Subcutaneous adipose tissue (tissue), 4 donors: ENCODE results near the gene GSTT4. TPM values are rescaled to one million over a fixed set of nuclear protein-coding genes. Genes with fewer than 3 reads are reported as not detected.

Experiments
- total RNA-seq, 4 donors: library from RNA; depleted of rRNA; stranded (reverse); fragments of >200 nt; gene quantifications; one replicate each; pipeline ENCODE4 v1.1.0, GENCODE V29; 2016
- TF ChIP-seq, protein P1 (sequence below): fragments of 450-650 bp; IDR thresholded peaks from one replicate; pipeline ENCODE4 v1.5.1; 2016; ENCODE audit warnings: low read depth, mild to moderate bottlenecking, control low read depth, antibody characterized with exemption, moderate library complexity

Gene GSTT4
- total RNA-seq, 4 donors from 2014 or later = not detected

DNA sequence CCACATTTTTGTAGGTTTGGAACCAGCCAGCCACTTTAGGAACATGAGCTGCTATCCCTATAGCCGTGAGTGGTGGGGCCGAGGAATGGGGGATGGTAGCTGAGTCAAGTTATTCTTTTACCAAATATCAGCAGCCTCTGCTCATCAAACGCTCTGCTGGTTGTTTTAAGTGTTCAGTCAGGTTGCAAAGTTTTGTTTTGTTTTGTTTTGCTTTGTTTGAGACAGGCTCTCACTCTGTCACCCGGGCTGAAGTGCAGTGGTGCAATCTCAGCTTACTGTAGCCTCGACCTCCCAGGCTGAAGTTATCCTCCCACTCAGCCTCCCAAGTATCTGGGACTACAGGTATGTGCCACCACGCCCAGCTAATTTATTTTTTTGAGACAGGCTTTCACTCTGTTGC is 20.2 kb upstream of the GSTT4 start:
- TF ChIP-seq, protein P1, sequence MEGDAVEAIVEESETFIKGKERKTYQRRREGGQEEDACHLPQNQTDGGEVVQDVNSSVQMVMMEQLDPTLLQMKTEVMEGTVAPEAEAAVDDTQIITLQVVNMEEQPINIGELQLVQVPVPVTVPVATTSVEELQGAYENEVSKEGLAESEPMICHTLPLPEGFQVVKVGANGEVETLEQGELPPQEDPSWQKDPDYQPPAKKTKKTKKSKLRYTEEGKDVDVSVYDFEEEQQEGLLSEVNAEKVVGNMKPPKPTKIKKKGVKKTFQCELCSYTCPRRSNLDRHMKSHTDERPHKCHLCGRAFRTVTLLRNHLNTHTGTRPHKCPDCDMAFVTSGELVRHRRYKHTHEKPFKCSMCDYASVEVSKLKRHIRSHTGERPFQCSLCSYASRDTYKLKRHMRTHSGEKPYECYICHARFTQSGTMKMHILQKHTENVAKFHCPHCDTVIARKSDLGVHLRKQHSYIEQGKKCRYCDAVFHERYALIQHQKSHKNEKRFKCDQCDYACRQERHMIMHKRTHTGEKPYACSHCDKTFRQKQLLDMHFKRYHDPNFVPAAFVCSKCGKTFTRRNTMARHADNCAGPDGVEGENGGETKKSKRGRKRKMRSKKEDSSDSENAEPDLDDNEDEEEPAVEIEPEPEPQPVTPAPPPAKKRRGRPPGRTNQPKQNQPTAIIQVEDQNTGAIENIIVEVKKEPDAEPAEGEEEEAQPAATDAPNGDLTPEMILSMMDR = no peak

DNA sequence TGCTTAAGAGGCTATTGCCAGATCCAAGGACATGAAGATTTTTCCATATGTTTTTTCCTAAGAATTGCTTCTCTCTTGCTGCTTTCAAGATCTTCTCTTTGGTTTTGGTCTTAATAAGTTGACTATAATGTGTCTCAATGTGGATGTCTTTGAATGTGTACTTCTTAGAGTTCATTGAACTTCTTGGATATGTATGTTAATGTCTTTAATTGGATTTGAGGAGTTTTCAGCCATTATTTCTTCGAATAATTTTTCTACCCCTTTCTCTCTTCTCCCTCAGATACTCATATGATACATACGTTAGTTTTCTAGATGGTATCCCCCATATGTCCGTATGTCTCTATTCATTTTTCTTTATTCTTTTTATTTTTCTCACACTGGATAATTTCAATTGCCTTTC is 19.1 kb upstream of the GSTT4 start:
- TF ChIP-seq, protein P1 = no peak

DNA sequence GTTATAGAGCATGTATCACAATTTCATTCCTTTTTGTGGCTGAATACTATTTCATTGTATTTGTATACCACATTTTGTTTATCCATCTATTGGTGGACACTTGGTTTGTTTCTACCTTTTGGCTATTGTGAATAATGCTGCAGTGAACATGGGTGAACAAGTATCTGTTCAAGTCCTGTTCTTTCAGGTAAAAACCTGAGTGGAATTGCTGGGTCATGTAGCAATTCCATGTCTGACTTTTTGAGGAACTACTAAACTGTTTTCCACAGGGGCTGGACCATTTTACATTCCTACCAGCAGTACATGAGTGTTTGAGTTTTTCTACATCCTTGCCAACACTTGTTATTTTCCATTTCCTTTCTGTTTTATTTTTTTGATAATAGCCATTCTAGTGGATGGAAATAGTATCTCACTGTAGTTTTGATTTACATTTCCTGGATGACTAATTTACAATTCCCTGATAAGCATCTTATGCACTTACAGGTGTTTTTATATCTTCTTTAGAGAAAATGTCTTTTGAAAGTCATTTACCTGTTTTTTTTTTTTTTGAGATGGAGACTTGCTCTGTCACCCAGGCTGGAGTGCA is 18.0 kb upstream of the GSTT4 start:
- TF ChIP-seq, protein P1 = no peak

DNA sequence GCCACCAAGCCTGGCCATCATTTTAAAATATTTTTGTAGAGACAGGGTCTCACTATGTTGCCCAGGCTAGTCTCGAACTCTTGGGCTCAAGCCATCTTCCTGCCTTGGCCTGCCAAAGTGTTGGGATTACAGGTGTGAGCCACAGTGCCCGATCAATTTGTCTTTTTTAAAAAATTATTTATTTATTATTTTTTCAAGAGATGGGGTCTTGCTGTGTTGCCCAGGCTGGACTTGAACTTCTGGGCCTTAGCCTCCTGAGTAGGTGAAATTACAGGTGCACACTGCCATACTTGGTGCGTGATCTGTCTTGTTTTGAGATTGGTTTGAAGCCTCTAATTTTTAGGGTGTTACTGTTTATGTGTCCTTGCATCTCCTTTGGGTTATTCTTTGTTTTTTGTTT is 16.1 kb upstream of the GSTT4 start:
- TF ChIP-seq, protein P1 = no peak

DNA sequence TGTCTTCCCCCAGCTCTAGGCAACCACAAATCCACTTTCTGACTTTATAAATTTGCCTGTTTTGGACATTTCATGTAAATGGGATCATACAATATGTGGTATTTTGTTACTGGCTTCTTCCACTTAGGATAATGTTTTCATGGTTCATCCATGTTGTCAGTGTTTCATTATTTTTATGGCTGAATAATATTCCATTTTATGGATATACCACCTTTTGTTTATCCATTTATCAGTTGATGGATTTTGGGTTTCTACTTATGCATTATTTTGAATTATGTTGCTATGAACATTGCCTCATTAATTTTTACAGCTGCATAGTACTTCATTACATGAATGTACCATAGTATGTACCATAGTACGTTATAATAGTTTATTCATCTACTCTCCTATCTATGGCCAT is 10.9 kb upstream of the GSTT4 start:
- TF ChIP-seq, protein P1 = no peak

DNA sequence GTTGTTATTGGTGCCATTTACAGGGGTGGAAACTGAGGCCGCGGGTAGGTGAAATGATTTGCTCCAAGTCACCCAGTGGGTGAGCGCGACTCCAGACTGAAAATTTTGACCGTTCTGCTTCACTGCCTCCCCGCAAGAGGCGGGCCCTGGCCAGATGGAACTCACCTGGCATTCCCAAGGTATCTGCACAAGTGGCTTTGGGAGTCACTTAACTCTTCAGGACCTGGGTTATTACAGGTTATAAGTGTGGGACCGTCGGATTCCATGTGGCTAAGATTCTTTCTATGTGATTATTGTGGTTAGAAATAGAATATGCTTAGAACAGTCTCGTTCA is 6.4 kb upstream of the GSTT4 start:
- TF ChIP-seq, protein P1 = no peak

DNA sequence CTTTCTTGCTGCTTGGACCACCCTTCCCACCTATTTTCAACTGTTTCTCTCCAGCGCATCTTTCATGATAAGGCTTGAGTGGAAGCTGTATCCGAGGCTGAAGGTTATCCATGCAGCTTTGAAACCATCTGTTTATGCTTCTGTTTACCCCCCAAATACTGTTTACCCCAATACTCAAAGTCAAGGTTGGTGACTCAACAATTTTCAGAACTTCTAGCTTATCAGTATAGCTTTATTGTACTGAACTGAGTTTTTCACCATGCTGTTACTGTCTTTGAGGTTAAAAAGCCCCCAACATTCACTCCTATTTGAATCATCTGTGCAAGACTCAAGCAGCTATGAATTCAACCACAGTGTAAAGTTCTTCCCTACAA is 4.8 kb upstream of the GSTT4 start:
- TF ChIP-seq, protein P1 = no peak
